Liver (tissue), 9 donors: Measurements from ENCODE around the gene TANGO6. TPM values are rescaled to one million over a fixed set of nuclear protein-coding genes. Genes with fewer than 3 reads are reported as not detected.

Experiments
- DNase-seq: peaks from one replicate; pipeline ENCODE4 v3.0.0-alpha.2; 2017; ENCODE audit warnings: low spot score
- H3K27ac ChIP-seq, 2 donors: one replicate each; pipeline ENCODE4 v1.7.0; 2013; ENCODE audit warnings: inconsistent platforms in 2 of 2, low read length in 2 of 2, control low read depth in 1 of 2, low read depth in 1 of 2, mild to moderate bottlenecking in 1 of 2
- H3K27me3 ChIP-seq, 4 donors: one replicate each; pipeline versions ENCODE4 v1.6.1 to v1.7.0; 2013; ENCODE audit warnings: low read length in 3 of 4, inconsistent platforms in 1 of 4, mild to moderate bottlenecking in 1 of 4, moderate library complexity in 1 of 4; ENCODE audit not compliant: control insufficient read depth in 4 of 4, insufficient read depth in 4 of 4
- H3K36me3 ChIP-seq, 4 donors: one replicate each; pipeline versions ENCODE4 v1.6.1 to v1.7.0; 2013; ENCODE audit warnings: low read length in 3 of 4, mild to moderate bottlenecking in 3 of 4, low read depth in 1 of 4, moderate library complexity in 1 of 4; ENCODE audit not compliant: control insufficient read depth in 4 of 4, insufficient read depth in 3 of 4
- H3K4me1 ChIP-seq, 4 donors: one replicate each; pipeline versions ENCODE4 v1.6.1 to v1.7.0; 2013; ENCODE audit warnings: low read length in 3 of 4, mild to moderate bottlenecking in 3 of 4, moderate library complexity in 1 of 4; ENCODE audit not compliant: control insufficient read depth in 4 of 4, insufficient read depth in 4 of 4
- H3K4me3 ChIP-seq, 3 donors: one replicate each; pipeline versions ENCODE4 v1.6.1 to v1.7.0; 2013; ENCODE audit warnings: low read length in 3 of 3, control low read depth in 1 of 3, low read depth in 1 of 3, mild to moderate bottlenecking in 1 of 3
- H3K9ac ChIP-seq, 2 donors: one replicate each; pipeline ENCODE4 v1.7.0; 2013; ENCODE audit warnings: low read length in 2 of 2, mild to moderate bottlenecking in 2 of 2, moderate library complexity in 2 of 2, control low read depth in 1 of 2, low read depth in 1 of 2
- H3K9me3 ChIP-seq, 4 donors: one replicate each; pipeline versions ENCODE4 v1.6.1 to v1.7.0; 2013; ENCODE audit warnings: low read length in 3 of 4; ENCODE audit not compliant: control insufficient read depth in 4 of 4
- ATF3 ChIP-seq: IDR thresholded peaks from 2 replicates; pipeline ENCODE4 v1.6.1; 2016; ENCODE audit warnings: antibody characterized with exemption
- EGR1 ChIP-seq, 2 donors: IDR thresholded peaks; 2 replicates each; pipeline ENCODE4 v1.6.1; 2016 to 2018; ENCODE audit warnings: antibody characterized with exemption in 2 of 2, low read depth in 2 of 2
- FOXA1 ChIP-seq: IDR thresholded peaks from 2 replicates; pipeline ENCODE4 v1.6.1; 2016; ENCODE audit warnings: antibody characterized with exemption
- FOXA2 ChIP-seq: IDR thresholded peaks from 2 replicates; pipeline ENCODE4 v1.6.1; 2016; ENCODE audit warnings: antibody characterized with exemption
- GABPA ChIP-seq, 2 donors: IDR thresholded peaks in 1 of 2; conservative IDR thresholded peaks in 1 of 2; 2 replicates each; pipeline ENCODE4 v1.6.1; 2016; ENCODE audit warnings: antibody characterized with exemption in 2 of 2, mild to moderate bottlenecking in 1 of 2, moderate library complexity in 1 of 2
- HNF4A ChIP-seq, 2 donors: conservative IDR thresholded peaks; 2 replicates each; pipeline ENCODE4 v1.6.1; 2016; ENCODE audit warnings: antibody characterized with exemption in 2 of 2, mild to moderate bottlenecking in 2 of 2
- HNF4G ChIP-seq: IDR thresholded peaks from 2 replicates; pipeline ENCODE4 v1.6.1; 2016; ENCODE audit warnings: antibody characterized with exemption
- JUND ChIP-seq, 2 donors: IDR thresholded peaks; 2 replicates each; pipeline ENCODE4 v1.6.1; 2016; ENCODE audit warnings: antibody characterized with exemption in 2 of 2
- MAX ChIP-seq: IDR thresholded peaks from 2 replicates; pipeline ENCODE4 v1.6.1; 2016; ENCODE audit warnings: antibody characterized with exemption
- NR2F2 ChIP-seq: IDR thresholded peaks from 2 replicates; pipeline ENCODE4 v1.6.1; 2016; ENCODE audit warnings: antibody characterized with exemption
- RAD21 ChIP-seq, 2 donors: IDR thresholded peaks; 2 replicates each; pipeline ENCODE4 v1.6.1; 2016; ENCODE audit warnings: antibody characterized with exemption in 2 of 2, mild to moderate bottlenecking in 2 of 2
- RXRA ChIP-seq, 2 donors: IDR thresholded peaks; 2 replicates each; pipeline ENCODE4 v1.6.1; 2017 to 2018; ENCODE audit warnings: antibody characterized with exemption in 2 of 2, mild to moderate bottlenecking in 1 of 2
- SP1 ChIP-seq: IDR thresholded peaks from 2 replicates; pipeline ENCODE4 v1.6.1; 2018; ENCODE audit warnings: antibody characterized with exemption, mild to moderate bottlenecking
- TAF1 ChIP-seq: conservative IDR thresholded peaks from 2 replicates; pipeline ENCODE4 v1.6.1; 2016; ENCODE audit warnings: antibody characterized with exemption, mild to moderate bottlenecking
- YY1 ChIP-seq: IDR thresholded peaks from 2 replicates; pipeline ENCODE4 v1.6.1; 2016; ENCODE audit warnings: antibody characterized with exemption, mild to moderate bottlenecking
- WGBS: extraction: QIAGEN DNeasy Blood & Tissue Kit; methylation state at CpG from one replicate; pipeline ENCODE4 v1.1.7; 2013; 5-methylcytosine and 5-hydroxymethylcytosine counted together
- polyA plus RNA-seq, 2 donors: library from polyadenylated mRNA; stranded (reverse) in 1 of 2; unstranded in 1 of 2; fragments of 200-250 nt in 1 of 2; fragments of >200 nt in 1 of 2; fragmentation: Nextera tagmentation in 1 of 2; extraction: Ambion mirVana in 1 of 2; gene quantifications; one replicate each; pipeline versions ENCODE4 v1.2.1 to v1.2.3, GENCODE V29; 2013 to 2015
- total RNA-seq, 2 donors: library from RNA; depleted of rRNA; stranded (reverse); fragments of >200 nt; gene quantifications; one replicate each; pipeline ENCODE4 v1.2.3, GENCODE V29; 2014
- TF ChIP-seq, protein P1 (sequence below): fragments of 150-350 bp; IDR thresholded peaks from 2 replicates; pipeline ENCODE4 v1.5.1; 2017; ENCODE audit warnings: improper control_type of control experiment, low read depth, low read length; ENCODE audit not compliant: missing input control
- donor health status: healthy.
- donor health status: healthy.
- donor health status: healthy.
- donor health status: healthy.
- donor health status: healthy.

The TANGO6 gene
- total and polyA plus RNA-seq, 4 donors, result 6.8 to 40.6 (median 10.5) TPM

GRCh38 chr16:69014811-69015210, 171.5 kb downstream of the TANGO6 start:
- H3K4me3 ChIP-seq, result no peak overlapping the region
- no peak for TF ChIP-seq FOXA2
- no peak for TF ChIP-seq JUND (IDR thresholded peaks at IDR 0.05)
- TF ChIP-seq YY1, result no peak
- TF ChIP-seq HNF4G, result no peak
- no peak for TF ChIP-seq NR2F2
- no peak for TF ChIP-seq EGR1 (IDR thresholded peaks at IDR 0.05; ENCODE audit: low read depth in 2 of 2)
- TF ChIP-seq, protein P1, sequence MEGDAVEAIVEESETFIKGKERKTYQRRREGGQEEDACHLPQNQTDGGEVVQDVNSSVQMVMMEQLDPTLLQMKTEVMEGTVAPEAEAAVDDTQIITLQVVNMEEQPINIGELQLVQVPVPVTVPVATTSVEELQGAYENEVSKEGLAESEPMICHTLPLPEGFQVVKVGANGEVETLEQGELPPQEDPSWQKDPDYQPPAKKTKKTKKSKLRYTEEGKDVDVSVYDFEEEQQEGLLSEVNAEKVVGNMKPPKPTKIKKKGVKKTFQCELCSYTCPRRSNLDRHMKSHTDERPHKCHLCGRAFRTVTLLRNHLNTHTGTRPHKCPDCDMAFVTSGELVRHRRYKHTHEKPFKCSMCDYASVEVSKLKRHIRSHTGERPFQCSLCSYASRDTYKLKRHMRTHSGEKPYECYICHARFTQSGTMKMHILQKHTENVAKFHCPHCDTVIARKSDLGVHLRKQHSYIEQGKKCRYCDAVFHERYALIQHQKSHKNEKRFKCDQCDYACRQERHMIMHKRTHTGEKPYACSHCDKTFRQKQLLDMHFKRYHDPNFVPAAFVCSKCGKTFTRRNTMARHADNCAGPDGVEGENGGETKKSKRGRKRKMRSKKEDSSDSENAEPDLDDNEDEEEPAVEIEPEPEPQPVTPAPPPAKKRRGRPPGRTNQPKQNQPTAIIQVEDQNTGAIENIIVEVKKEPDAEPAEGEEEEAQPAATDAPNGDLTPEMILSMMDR, result no peak
- no peak for TF ChIP-seq TAF1
- no peak for TF ChIP-seq RXRA (IDR thresholded peaks at IDR 0.05)
- TF ChIP-seq RAD21 (IDR thresholded peaks at IDR 0.05), result no peak
- DNase-seq, result no peak
- peaks cover 0 to 4% (median 0%) of the 10 kb centered on the region in 4 donors for H3K36me3 ChIP-seq
- no peaks in the 10 kb centered on the region for H3K9me3 ChIP-seq
- no peak overlapping the region for H3K27ac ChIP-seq
- no peaks in the 10 kb centered on the region for H3K4me1 ChIP-seq
- no peaks in the 10 kb centered on the region for H3K27me3 ChIP-seq
- no peak overlapping the region for H3K9ac ChIP-seq

DNA sequence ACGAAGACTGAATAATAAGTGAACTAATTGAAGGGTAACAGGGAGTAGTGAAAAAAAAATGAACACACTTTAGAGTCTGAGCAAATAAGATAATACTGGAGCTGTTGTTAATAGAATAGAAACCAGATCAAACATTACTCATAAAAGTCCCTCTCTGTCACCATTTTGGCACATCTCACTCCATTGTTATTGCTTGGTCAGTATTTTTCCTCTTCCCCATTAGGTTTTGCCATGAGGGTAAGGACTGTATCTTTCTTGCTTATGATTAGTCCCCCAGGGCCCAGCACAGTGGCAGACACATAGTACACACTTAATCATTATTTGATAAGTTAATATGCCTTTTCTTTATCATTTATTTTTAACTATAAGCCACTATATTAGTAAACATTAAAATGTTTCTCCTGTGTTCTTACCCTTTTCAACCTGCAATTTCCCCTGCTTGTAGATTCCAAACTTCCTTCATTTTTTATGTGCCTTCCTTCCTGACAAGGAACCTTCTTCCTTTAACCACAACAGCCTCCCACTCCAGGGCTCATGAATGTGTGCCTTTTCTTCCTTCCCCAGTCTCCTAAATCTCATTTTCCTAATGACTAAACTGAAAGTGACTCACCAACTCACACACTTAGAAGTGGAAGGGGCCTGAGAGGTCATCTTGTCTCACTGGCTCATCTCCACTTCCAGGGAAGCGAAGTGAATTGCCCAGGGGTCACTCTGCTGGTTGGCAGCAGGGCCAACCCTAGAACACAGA, 173.9 kb downstream of the TANGO6 start:
- H3K4me3 ChIP-seq, result no peak overlapping the region
- no peak overlapping the region for H3K9ac ChIP-seq
- no peaks in the 10 kb centered on the region for H3K4me1 ChIP-seq
- H3K27me3 ChIP-seq, result no peaks in the 10 kb centered on the region
- TF ChIP-seq HNF4A (conservative IDR thresholded peaks at IDR 0.05) (no peak), YY1 (no peak), MAX (no peak), TAF1 (no peak), RXRA (IDR thresholded peaks at IDR 0.05) (no peak), SP1 (no peak), FOXA2 (no peak), EGR1 (IDR thresholded peaks at IDR 0.05; ENCODE audit: low read depth in 2 of 2) (no peak), HNF4G (no peak), GABPA (IDR thresholded peaks at IDR 0.05 in 1 of 2, conservative IDR thresholded peaks at IDR 0.05 in 1 of 2) (no peak), ATF3 (no peak), FOXA1 (no peak)
- TF ChIP-seq, protein P1, result no peak
- no peak for DNase-seq
- no peaks in the 10 kb centered on the region for H3K9me3 ChIP-seq
- 82% methylated on average over 2 of the region's 2 CpGs for WGBS
- H3K36me3 ChIP-seq, result peaks cover 0 to 6% (median 3%) of the 10 kb centered on the region in 4 donors
- peak overlapping the region in 1 of 2 donors; percentile 20 for H3K27ac ChIP-seq
